ENCODE data around the gene PRPF8.

DNA sequence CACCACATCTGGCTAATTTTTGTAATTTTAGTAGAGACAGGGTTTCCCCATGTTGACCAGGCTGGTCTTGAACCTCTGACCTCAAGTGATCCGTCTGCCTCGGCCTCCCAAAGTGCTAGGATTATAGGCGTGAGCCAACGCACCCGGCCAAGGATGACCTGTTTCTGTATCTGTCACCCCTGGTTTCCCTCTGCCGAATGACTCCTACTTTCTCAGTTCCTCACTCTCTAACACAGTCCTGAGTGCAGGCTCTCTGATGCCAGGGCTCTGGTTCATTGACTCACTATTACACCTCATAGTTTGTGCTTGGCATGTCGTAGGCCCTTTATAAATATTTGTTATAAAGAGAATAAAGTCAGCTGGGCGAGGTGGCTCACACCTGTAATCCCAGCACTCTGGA lies 10.7 kb upstream of the PRPF8 start:
- TF ChIP-seq YY1 (IDR thresholded peaks at IDR 0.05; ENCODE audit: insufficient read depth, insufficient read length) (no peak), SUZ12 (IDR thresholded peaks at IDR 0.05; ENCODE audit: extremely low read depth, insufficient read depth, insufficient read length) (no peak)

Data from NT2/D1 (cell line).